HTR-8/SVneo (cell line): ENCODE measurements around the gene PRM2.
"Not testable (repeated sequence)": the region's sequence is repeated elsewhere in the genome, so short reads cannot be mapped to it uniquely, and the experiment has no call there.

Source experiments
- DNase-seq: peaks from one replicate; pipeline ENCODE4 v3.0.0; 2011; ENCODE audit warnings: low spot score, mixed read lengths; ENCODE audit not compliant: insufficient read length
- FAIRE-seq: peaks from 2 replicates; lab custom pipeline; 2011; peaks lifted over from hg19 to GRCh38; lab: Jason Lieb, UNC

The PRM2 gene

DNA sequence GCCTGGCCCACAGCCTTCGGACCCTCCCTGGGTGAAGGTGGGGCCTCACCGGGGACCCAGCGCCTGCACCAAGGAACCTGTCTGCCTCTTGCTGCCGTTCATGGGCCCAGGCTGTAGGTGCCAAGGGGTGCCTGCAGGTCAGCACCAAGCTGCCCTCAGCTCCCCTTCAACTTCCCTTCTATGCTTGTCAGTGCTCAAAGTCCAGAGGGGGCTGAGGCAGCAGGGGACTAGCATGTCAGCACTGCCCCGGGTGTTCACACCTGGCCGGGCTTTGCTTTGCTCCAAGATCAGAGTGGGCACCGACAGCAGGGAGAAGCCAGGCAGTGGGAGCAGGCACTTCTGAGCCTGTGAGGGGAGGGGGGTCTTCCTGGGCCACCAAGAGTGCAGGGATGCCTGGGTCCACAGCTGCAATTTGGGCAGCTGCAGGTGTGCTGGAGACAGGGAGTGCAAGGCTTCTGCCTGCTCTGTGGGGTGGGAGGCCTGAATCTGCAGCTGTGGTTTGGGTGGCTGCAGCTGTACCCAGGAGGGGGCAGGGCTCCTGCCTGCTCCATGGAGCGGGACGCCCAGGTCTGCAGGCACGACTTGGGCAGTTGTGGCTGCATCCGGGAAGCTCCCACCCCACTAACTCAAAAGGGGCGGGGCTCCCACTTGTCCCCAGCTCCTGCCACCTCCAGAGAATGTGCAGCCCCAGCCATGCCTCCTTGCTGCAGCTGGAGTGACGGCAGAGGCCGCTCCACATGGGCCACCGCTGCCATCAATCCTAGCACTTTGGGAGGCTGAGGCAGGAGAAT is 32.4 kb upstream of the PRM2 start:
- DNase-seq = no peak
- no peak for FAIRE-seq

DNA sequence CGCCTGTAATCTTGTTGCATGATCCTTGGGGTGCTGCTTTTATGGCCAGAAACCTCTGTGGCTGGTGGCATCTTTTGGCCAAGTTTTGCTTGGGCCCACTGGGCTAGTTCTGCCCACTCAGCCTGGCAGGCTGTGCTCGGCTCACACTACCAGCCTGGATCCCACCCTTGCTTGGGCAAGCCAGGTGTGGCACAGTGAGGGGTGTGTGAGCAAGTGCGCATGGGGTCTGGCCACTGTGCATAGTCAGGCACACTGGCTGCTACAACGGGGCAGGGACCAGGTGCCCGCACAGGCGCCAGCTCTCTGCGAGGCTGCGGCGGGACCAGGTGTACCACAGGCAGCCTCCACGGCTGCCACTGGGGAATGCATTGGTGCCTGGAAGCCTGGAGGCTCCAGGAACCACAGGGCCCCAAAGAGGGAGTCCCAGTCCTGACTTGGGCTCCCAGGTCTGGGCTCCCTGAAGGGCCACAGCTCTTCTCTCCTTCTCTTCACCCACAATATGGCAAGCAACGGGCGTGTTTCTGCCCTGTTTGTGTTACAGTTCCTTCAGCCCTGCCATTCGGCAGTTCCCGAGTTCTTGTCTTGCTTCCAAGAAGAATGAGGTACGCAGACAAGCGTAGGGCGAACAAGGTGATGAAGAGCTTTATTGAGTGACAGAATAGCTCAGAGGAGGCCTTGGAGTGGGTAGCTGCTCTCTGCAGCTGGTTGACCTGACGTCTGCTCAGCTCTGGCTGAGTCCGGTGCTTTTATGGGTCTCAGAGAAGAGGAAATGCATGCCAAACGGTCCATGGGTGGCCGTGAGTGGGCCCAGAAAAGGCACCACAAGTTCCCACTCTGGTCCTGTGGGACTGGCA is 31.6 kb upstream of the PRM2 start:
- DNase-seq (no peak), FAIRE-seq (no peak)

DNA sequence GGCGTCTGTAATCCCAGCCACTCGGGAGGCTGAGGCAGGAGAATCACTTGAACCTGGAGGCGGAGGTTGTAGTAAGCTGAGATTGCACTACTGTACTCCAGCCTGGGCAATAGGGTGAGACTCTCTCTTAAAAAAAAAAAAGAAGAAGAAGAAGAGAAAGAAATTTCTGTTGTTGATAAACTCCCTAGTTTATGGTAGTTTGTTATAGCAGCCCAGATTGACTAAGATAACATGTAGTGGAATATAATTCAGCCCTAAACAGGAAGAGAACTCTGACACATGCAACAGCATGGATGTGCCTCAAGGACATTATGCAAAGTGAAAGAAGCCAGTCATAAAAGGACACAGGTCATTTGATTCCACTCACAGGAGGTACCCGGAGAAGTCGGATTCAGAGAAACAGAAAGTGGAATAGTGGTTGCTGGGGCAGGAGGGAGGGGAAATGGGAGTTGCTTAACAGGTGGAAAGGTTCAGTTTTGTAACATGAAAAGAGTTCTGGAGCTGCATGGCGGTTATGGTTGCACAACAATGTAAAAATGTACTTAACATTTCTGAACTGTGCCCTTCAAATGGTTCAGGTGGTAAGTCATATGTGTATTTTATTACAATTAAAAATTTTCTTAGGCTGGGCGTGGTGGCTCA is 30.8 kb upstream of the PRM2 start:
- FAIRE-seq (no peak), DNase-seq (no peak)

DNA sequence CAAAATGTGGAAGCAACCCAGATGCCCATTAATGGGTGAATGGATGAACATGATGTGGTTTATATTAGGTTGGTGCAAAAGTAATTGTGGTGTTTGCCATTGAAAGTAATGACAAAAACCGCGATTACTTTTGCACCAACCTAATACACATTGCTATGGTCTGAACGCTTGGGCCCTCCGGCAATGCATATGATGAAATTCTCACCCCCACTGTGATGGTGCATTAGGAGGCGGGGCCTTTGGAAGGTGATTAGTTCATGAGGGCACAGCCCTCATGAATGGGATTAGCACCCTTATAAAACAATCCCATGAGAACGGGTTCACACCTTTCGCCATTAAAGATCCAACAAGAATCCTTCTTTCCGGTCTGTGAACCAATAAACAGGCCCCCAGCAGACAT is 30.1 kb upstream of the PRM2 start:
- no peak for FAIRE-seq

DNA sequence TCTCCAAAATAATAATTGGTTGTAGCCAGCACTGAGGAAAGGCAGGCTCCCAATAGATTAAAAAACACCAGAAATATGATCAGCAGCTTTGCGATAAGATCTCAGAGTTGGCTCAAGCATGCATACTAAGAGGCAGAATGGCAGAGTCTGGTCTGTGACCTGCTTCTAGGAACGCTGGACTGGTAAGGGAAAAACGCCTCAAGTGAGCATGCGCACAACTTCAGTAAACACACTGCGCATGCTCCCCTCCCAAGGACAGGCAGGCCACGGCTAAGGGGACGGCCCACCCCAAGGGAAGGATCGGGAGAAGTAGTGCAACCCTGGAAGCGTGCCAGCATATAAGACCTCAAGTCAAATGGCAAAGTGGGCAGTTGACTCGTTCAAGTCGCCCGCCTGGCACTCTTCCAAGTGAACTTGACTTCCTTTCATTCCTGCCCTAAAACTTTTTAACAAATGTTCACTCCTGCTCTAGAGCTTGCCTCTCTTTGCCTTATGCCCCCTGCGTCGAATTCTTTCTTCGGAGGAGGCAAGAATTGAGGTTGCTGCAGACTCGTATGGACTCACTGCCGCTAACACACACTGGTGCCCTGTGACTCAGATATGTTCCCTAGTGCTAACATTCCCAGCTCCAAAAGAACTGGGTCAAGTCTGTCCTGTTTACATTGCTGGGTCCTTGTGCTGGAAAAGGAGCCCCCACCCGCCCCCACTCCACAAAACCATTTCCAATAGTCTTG is 27.3 kb upstream of the PRM2 start:
- DNase-seq (no peak), FAIRE-seq (no peak)

More for the DNA sequence above, 30.1 kb upstream of the PRM2 start:
- DNase-seq = no peak

DNA sequence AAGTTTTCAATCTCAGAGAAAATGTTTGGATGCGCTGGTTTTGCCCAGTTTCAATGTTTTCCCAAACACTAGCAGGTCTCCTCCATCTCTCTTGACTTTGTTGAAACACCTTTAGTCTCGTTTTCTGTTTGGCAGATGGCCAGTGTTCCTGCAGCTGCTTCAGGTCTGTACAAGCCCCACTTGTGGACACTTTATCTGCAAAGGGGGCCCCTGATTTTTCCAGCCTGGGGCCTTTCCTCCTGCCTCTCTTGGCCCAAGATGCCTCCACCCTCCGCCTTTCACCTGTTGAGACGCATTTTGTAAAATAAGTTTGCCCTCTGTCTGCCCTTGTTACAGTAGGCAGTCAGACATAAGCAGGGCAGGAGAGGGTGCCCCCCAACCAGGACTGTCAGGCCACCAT is 26.7 kb upstream of the PRM2 start:
- FAIRE-seq = no peak

DNA sequence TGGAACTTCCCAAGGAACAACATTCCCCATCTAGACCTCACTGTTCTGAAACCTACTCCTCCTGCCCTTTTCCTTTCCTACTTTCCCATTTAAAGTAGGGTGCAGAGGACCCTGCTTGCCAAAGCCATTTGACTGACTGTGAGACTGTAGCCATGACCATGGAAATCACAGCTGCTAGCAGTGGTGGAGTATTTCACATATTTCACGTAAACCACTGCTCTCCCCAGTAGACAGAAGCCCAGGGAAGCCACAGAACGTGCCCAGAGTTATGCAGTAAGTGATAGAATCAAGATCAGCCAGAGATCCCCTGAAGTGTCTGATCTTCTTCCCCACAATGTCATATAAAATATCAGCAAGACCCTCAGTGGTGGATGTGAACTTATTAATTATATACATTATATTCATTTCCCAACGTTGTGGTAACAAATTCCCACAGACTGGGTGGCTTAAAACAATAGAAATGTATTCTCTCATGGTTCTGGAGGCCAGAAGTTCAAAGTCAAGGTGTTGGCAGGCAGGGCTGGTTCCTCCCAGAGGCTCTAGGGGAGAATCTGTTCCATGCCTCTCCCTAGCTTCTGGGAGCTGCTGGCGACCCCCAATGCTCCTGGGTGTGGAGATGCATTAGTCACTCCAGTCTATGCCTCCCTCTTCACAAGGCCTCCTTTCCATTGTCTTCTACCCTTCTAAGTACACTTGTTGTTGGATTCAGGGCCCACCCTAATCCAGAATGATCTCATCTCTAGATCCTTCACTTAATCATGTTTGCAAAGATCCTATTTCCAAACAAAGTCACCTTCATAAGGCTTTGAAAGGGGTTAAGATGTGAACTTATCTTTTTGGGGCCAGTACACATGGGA is 25.6 kb upstream of the PRM2 start:
- FAIRE-seq = no peak
- no peak for DNase-seq

More for the DNA sequence above, 26.7 kb upstream of the PRM2 start:
- DNase-seq = no peak

DNA sequence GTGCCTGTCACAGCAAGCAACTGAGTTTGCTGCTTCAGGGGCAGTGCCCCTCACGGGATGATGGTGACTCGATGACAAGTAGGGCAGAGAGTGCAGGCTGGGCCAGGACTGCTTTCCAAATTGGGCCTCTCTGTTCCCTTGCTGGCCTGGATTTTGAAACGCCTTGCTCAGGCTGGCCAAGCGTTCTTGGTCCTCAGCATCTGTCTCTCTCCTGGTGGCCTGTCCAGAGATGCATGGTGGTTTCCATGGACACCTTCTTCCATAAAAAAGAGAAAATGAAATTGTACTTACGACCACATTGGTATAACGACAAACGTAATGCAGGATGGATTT is 24.2 kb upstream of the PRM2 start:
- FAIRE-seq = no peak

DNA sequence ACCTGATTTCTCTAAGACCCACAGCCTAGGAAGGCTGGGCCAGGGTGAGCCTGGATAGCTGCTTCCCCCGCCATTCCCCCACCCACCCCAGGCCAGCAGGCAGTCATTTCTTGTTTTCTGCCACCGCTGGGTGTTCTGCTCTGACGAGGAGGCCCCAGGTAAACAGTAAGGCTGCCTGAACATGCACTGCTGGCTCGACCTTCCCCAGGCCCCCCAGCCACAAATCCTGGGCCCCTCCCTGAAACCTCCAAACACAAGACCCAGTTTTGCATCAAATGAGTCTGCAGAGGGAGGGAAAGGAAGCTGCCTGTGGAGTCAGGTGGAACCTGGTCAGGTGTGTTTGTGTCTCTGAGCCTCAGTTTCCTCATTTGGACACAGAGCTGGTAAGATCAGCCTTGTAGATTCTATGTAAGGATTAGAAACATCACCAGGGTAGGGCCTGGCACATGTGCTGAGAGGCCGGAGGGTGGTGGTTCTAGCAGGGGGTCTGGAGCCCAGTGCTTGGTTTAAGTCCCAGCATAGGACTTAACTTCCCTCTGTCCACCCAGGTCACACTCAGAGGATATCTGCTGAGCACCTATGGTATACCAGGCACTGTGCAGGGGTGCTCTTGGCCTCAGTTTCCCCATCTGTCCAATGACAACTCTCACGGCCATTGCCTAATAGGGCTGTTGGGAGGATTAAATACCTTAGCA is 23.7 kb upstream of the PRM2 start:
- DNase-seq (no peak), FAIRE-seq (no peak)

More for the DNA sequence above, 24.2 kb upstream of the PRM2 start:
- no peak for DNase-seq

DNA sequence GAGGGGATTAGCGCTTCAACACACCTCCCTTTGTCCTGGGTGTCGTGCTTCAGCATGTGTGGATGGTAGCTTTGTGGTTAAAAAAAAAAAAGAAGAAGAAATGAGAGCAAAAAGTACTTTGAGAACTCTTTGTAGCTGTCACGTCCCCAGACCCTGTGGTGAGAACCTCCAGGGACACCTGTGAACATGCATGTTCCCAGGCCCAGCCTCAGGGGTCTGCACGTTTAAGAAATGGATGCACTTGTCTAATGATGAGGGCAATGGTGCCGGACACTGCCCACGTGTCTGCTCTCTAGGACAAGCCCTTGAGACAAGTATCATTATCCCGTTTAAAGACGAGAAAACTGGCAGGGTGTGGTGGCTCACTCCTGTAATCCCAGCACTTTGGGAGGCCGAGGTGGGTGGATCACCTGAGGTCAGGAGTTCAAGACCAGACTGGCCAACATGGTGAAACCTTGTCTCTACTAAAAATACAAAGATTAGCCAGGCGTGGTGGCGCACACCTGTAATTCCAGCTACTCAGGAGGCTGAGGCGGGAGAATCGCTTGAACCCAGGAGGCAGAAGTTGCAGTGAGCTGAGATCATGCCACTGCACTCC is 22.8 kb upstream of the PRM2 start:
- not testable (repeated sequence) for FAIRE-seq, DNase-seq

DNA sequence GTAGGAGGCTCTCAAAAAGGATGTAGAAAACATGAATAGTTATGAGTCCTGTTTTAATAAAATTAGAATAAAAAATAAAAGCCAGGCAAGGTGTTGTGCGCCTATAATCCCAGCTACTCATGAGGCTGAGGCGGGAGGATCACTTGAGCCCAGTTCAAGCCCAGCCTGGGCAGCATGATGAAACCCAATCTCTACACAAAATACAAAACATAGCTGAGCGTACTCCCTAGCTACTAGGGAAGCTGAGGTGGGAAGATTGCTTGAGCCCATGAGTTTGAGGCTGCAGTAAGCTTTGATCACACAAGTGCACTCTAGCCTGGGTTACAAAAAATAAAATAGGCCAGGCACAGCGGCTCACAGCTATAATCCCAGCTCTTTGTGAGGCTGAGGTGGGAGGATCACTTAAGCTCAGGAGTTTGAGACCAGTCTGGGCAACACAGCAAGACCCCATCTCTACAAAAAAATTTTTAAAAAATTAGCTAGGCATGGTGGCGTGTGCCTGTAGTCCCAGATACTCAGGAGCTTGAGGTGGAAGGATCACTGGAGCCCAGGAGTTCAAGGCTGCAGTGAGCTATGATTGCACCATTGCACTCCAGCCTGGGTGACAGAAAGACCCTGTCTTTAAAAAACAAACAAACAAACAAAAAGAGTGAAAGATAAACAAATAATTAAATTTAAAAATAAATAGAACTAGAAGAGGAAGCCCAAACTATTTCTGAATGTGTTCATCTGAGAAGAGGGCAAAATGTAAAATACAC is 22.0 kb upstream of the PRM2 start:
- no peak for DNase-seq
- no peak for FAIRE-seq

DNA sequence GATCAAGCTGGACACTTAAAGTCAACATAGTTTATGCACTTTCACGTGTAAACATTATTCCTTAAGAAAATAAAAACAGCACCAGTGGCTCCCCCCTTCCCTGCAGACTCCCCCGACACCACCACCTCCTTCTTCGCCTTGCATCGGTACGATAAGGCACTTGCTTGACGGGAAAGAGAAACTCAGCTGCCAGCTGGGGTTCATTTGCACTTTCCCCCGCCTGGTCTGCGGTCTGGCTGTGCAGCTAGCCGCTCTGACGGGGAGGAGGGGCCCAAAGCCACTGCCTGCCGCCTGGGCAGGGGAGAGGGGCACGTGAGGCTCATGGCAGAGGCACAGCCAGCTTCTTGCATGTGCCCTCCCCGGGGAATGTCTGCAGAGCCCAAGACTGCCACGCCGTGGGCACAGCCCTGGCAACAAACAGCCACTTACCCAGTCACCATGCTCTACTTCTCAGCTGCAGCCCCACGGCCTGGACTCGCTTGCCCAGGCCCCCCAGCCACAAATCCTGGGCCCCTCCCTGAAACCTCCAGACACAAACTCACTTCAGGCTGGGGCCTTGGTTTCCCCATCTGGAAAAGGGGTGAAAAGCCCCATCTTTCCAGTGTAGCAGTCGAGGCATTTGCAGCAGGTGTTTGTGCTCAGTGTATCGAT is 21.3 kb upstream of the PRM2 start:
- FAIRE-seq (no peak), DNase-seq (no peak)

DNA sequence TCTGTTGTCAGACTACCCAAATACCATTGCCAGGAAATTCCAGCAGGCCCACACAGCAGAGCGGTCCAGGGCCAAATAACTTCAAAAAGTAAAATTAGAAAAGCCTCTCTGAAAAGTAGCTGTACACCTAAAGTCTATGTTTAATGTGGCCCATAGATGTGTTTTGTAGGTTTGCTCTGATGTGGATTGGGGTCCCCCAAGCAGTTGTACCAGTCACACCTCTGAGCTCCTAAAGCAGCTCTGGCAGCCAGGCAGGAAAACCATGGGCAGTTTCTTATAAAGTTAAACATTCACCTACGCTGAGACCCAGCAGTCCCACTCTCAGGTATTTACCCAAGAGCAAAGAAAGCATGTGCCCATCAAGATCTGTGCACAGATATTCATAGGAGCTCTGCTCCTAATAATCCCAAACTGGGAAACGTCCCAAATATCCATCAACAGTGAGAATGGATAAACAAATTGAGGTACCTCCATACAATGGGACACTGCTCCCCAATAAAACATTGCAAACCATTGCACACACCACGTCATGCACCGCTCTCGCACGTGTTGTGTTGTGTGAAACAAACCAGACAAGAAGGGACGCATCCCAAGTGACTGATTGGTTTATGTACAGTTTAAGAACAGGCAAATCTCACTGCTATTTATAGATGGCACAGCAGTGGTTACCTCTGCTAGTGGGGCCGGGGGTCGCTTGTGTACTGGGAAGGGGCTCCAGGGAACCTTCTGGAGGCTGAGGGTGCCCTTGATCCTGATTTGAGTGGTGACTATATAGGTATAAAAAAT is 20.6 kb upstream of the PRM2 start:
- no peak for FAIRE-seq
- no peak for DNase-seq

DNA sequence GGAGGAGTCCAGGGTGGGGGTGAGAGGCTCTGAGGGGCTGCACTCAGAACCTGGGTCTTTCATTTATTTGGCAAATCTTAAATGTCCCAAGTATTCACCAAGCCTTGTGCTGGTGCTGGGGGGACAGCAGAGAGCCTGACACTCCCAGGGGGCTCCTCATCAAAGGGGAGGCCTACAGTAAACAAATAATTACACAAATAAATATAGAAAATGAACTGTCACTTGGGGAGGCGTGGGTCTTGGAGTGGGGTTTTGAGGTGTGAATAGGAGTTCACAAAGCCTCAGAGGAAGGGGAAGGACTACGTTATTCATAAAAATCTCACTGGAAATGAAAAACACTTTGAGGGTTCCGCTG is 20.0 kb upstream of the PRM2 start:
- DNase-seq = no peak
- no peak for FAIRE-seq

DNA sequence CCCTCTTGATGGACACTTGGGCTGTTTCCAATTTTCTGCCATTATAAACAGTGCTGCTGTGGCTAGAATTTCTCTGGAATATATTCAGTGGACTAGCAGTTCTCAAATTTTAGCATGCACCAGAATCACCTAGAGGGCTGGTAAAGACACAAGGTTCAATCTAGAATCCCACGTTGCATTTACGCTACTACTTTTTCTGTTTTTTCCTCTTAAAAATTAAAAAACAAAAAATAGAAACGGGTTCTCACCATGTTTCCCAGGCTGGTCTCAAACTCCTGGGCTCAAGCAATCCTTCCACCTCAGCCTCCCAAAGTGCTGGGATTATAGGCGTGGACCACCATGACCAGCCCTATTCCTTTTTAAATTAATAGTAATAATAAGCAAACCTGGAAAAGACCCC is 19.4 kb upstream of the PRM2 start:
- DNase-seq (no peak), FAIRE-seq (no peak)

DNA sequence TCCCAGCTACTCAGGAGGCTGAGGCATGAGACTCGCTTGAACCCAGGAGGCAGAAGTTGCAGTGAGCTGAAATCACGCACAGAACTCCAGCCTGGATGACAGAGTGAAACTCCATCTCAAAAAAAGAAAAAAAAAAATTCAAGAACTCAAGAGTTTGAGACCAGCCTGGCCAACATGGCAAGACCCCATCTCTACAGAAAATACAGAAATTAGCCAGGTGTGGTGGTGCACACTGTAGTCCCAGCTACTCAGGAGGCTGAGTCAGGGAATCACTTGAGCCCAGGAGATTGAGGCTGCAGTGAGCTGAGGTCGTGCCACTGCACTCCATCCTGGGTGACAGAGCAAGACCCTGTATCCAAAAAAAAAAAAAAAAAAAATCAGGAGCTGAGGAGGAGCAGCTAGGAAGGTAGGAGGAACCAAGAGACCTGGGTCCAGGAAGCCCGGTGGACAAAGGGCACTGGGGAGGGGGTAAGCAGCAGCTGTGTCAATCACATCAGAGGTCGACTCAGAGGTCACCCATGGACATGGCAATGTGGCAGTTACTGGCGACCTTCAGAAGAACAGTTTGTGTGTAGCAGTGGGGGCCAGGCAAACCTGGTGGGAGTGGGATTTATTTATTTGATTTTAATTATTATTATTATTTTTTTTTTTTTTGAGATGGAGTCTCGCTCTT is 15.9 kb upstream of the PRM2 start:
- FAIRE-seq = no peak

More for the DNA sequence above, 15.9 kb upstream of the PRM2 start:
- DNase-seq = no peak
